Measurements from ENCODE around the gene SLC6A8.
"Not testable (repeated sequence)": the region's sequence is repeated elsewhere in the genome, so short reads cannot be mapped to it uniquely, and the experiment has no call there.

Gene SLC6A8

GRCh38 chrX:153672531-153673427, 14.9 kb upstream of the SLC6A8 start:
- no peak for DNase-seq

GRCh38 chrX:153673428-153674218, 14.1 kb upstream of the SLC6A8 start, which contains the start of gene PNCK:
Gene PNCK (minus strand): TSS chrX:153673813. CDS start chrX:153673076, 737 bp downstream.
- no peak for DNase-seq

- no peak for DNase-seq
These were observed 13.4 kb upstream of the SLC6A8 start for GRCh38 chrX:153674219-153674851.

- no peak for DNase-seq
These were observed 6.6 kb upstream of the SLC6A8 start for GRCh38 chrX:153681175-153681574.

- DNase-seq = not testable (repeated sequence)
These were observed 4.2 kb upstream of the SLC6A8 start for GRCh38 chrX:153683486-153683885.

GRCh38 chrX:153684467-153685155, 3.1 kb upstream of the SLC6A8 start:
- DNase-seq = no peak

GRCh38 chrX:153685156-153685536, 2.6 kb upstream of the SLC6A8 start:
- DNase-seq = no peak

- no peak for DNase-seq
These were observed 1.7 kb upstream of the SLC6A8 start for GRCh38 chrX:153685751-153686696.

GRCh38 chrX:153686711-153687110, 1.0 kb upstream of the SLC6A8 start:
- no peak for DNase-seq

- no peak for DNase-seq
These were observed 345 bp downstream of the SLC6A8 start for GRCh38 chrX:153688071-153688470.

GRCh38 chrX:153688506-153688905, 780 bp downstream of the SLC6A8 start:
- no peak for DNase-seq

- no peak for DNase-seq
These were observed 1.3 kb downstream of the SLC6A8 start for GRCh38 chrX:153688911-153689590.

GRCh38 chrX:153689654-153690465, 2.1 kb downstream of the SLC6A8 start:
- DNase-seq = no peak

GRCh38 chrX:153690466-153690865, 2.7 kb downstream of the SLC6A8 start:
- no peak for DNase-seq

GRCh38 chrX:153691032-153691827, 3.5 kb downstream of the SLC6A8 start:
- DNase-seq = not testable (repeated sequence)

- DNase-seq = no peak
These were observed 4.3 kb downstream of the SLC6A8 start for GRCh38 chrX:153692003-153692402.

- no peak for DNase-seq
These were observed 5.0 kb downstream of the SLC6A8 start for GRCh38 chrX:153692611-153693156.

GRCh38 chrX:153693216-153694086, 5.7 kb downstream of the SLC6A8 start:
- no peak for DNase-seq
